ENCODE results near the gene SARM1. TPM values are rescaled to one million over a fixed set of nuclear protein-coding genes. Genes with fewer than 3 reads are reported as not detected.

SARM1 gene
- total RNA-seq, 1 donor from 2014 or later = 5.8 TPM

- no peak for DNase-seq (ENCODE audit: low spot score)
- Mint-ChIP-seq H3K27ac (ENCODE audit: unreplicated experiment) (peak overlapping the region; percentile 39), H3K4me3 (ENCODE audit: unreplicated experiment) (peak overlapping the region; percentile 65), H3K27me3 (ENCODE audit: unreplicated experiment) (peaks cover 21% of the 10 kb centered on the region), H3K4me1 (ENCODE audit: unreplicated experiment) (peaks cover 40% of the 10 kb centered on the region), H3K9me3 (ENCODE audit: unreplicated experiment) (no peaks in the 10 kb centered on the region), H3K36me3 (ENCODE audit: low read depth, unreplicated experiment) (peaks cover 34% of the 10 kb centered on the region)
- TF ChIP-seq CTCF (IDR thresholded peaks at IDR 0.05; ENCODE audit: unreplicated experiment) = no peak
Observed at GRCh38 chr17:28331891-28332420, 39.5 kb upstream of the SARM1 start.

- no peak overlapping the region for H3K4me3 Mint-ChIP-seq (ENCODE audit: unreplicated experiment)
- H3K4me1 Mint-ChIP-seq (ENCODE audit: unreplicated experiment) = peaks cover 52% of the 10 kb centered on the region
- peaks cover 23% of the 10 kb centered on the region for H3K27me3 Mint-ChIP-seq (ENCODE audit: unreplicated experiment)
- no peak for DNase-seq (ENCODE audit: low spot score)
- peaks cover 34% of the 10 kb centered on the region for H3K36me3 Mint-ChIP-seq (ENCODE audit: low read depth, unreplicated experiment)
- H3K27ac Mint-ChIP-seq (ENCODE audit: unreplicated experiment) = peak overlapping the region; percentile 82
- TF ChIP-seq CTCF (IDR thresholded peaks at IDR 0.05; ENCODE audit: unreplicated experiment) = no peak
- no peaks in the 10 kb centered on the region for H3K9me3 Mint-ChIP-seq (ENCODE audit: unreplicated experiment)
Observed at GRCh38 chr17:28333083-28333746, 38.3 kb upstream of the SARM1 start.

- Mint-ChIP-seq H3K27ac (ENCODE audit: unreplicated experiment) (peak overlapping the region; percentile 100), H3K27me3 (ENCODE audit: unreplicated experiment) (peaks cover 24% of the 10 kb centered on the region), H3K4me3 (ENCODE audit: unreplicated experiment) (peak overlapping the region; percentile 99), H3K4me1 (ENCODE audit: unreplicated experiment) (peaks cover 58% of the 10 kb centered on the region), H3K9me3 (ENCODE audit: unreplicated experiment) (no peaks in the 10 kb centered on the region), H3K36me3 (ENCODE audit: low read depth, unreplicated experiment) (peaks cover 27% of the 10 kb centered on the region)
- peak; percentile 24 for DNase-seq (ENCODE audit: low spot score)
- TF ChIP-seq CTCF (IDR thresholded peaks at IDR 0.05; ENCODE audit: unreplicated experiment) = no peak
Observed at GRCh38 chr17:28334171-28334570, 37.3 kb upstream of the SARM1 start.

GRCh38 chr17:28334666-28335200 is 36.8 kb upstream of the SARM1 start:
- no peak for DNase-seq (ENCODE audit: low spot score)
- TF ChIP-seq CTCF (IDR thresholded peaks at IDR 0.05; ENCODE audit: unreplicated experiment) = no peak
- Mint-ChIP-seq H3K4me3 (ENCODE audit: unreplicated experiment) (peak overlapping the region; percentile 99), H3K36me3 (ENCODE audit: low read depth, unreplicated experiment) (peaks cover 27% of the 10 kb centered on the region), H3K27me3 (ENCODE audit: unreplicated experiment) (peaks cover 26% of the 10 kb centered on the region), H3K9me3 (ENCODE audit: unreplicated experiment) (no peaks in the 10 kb centered on the region), H3K4me1 (ENCODE audit: unreplicated experiment) (peaks cover 60% of the 10 kb centered on the region), H3K27ac (ENCODE audit: unreplicated experiment) (peak overlapping the region; percentile 100)
